Right atrium auricular region (tissue), 2 donors: ENCODE data around the gene OR51B5. TPM values are rescaled to one million over a fixed set of nuclear protein-coding genes. Genes with fewer than 3 reads are reported as not detected.
"Not testable (repeated sequence)": the region's sequence is repeated elsewhere in the genome, so short reads cannot be mapped to it uniquely, and the experiment has no call there.

Experiments
- DNase-seq: peaks from one replicate; pipeline ENCODE4 v3.0.0-alpha.2; 2019; ENCODE audit warnings: low spot score
- H3K27ac ChIP-seq, 2 donors: fragments of 200-600 bp; sonication (generic); 1 replicate in 1 of 2; 2 replicates in 1 of 2; pipeline ENCODE4 v1.5.1; 2016 to 2019
- H3K27me3 ChIP-seq, 2 donors: fragments of 200-600 bp; sonication (generic); one replicate each; pipeline versions ENCODE4 v1.5.1 to v1.6.0; 2017 to 2019
- H3K36me3 ChIP-seq: fragments of 200-600 bp; sonication (generic); one replicate; pipeline ENCODE4 v1.5.1; 2016
- H3K4me1 ChIP-seq, 2 donors: fragments of 200-600 bp; sonication (generic); one replicate each; pipeline versions ENCODE4 v1.5.1 to v1.6.0; 2017 to 2019
- H3K4me3 ChIP-seq, 2 donors: fragments of 200-600 bp; sonication (generic); 1 replicate in 1 of 2; 2 replicates in 1 of 2; pipeline ENCODE4 v1.5.1; 2017 to 2019; ENCODE audit warnings: mild to moderate bottlenecking in 1 of 2, moderate library complexity in 1 of 2
- H3K9me3 ChIP-seq, 2 donors: fragments of 200-600 bp; sonication (generic); one replicate each; pipeline ENCODE4 v1.5.1; 2019
- CTCF ChIP-seq, 2 donors: fragments of 200-600 bp; sonication (generic); IDR thresholded peaks; one replicate each; pipeline ENCODE4 v1.5.1; 2019; ENCODE audit warnings: antibody characterized with exemption in 2 of 2
- total RNA-seq, 2 donors: library from RNA; depleted of rRNA; stranded (reverse); fragments of >200 nt; gene quantifications; one replicate each; pipeline ENCODE4 v1.1.0, GENCODE V29; 2016

Gene OR51B5
- total RNA-seq, 2 donors from 2014 or later: not detected

GRCh38 chr11:5317292-5317691 is 26.0 kb downstream of the OR51B5 start:
- H3K36me3 ChIP-seq: no peaks in the 10 kb centered on the region
- no peak overlapping the region for H3K27ac ChIP-seq
- H3K4me1 ChIP-seq: no peaks in the 10 kb centered on the region

GRCh38 chr11:5313326-5314023 is 29.8 kb downstream of the OR51B5 start:
- not testable (repeated sequence) for H3K9me3 ChIP-seq, H3K27me3 ChIP-seq, H3K4me3 ChIP-seq, H3K4me1 ChIP-seq, H3K36me3 ChIP-seq, H3K27ac ChIP-seq, DNase-seq

More at GRCh38 chr11:5317292-5317691, 26.0 kb downstream of the OR51B5 start:
- Histone ChIP-seq H3K4me3 (no peak overlapping the region), H3K9me3 (no peaks in the 10 kb centered on the region), H3K27me3 (no peaks in the 10 kb centered on the region)
- no peak for DNase-seq
- no peak for TF ChIP-seq CTCF (IDR thresholded peaks at IDR 0.05)

- Histone ChIP-seq H3K9me3 (no peaks in the 10 kb centered on the region), H3K36me3 (no peaks in the 10 kb centered on the region), H3K27me3 (no peaks in the 10 kb centered on the region), H3K27ac (no peak overlapping the region), H3K4me3 (no peak overlapping the region), H3K4me1 (no peaks in the 10 kb centered on the region)
- no peak for DNase-seq
- TF ChIP-seq CTCF (IDR thresholded peaks at IDR 0.05): no peak
Observed at GRCh38 chr11:5310423-5310822, 32.9 kb downstream of the OR51B5 start.

GRCh38 chr11:5307256-5308019 is 35.9 kb downstream of the OR51B5 start:
- Histone ChIP-seq H3K4me3 (no peak overlapping the region), H3K36me3 (no peaks in the 10 kb centered on the region), H3K9me3 (no peaks in the 10 kb centered on the region), H3K4me1 (no peaks in the 10 kb centered on the region), H3K27me3 (no peaks in the 10 kb centered on the region), H3K27ac (no peak overlapping the region)
- no peak for TF ChIP-seq CTCF (IDR thresholded peaks at IDR 0.05)
- no peak for DNase-seq

DNA sequence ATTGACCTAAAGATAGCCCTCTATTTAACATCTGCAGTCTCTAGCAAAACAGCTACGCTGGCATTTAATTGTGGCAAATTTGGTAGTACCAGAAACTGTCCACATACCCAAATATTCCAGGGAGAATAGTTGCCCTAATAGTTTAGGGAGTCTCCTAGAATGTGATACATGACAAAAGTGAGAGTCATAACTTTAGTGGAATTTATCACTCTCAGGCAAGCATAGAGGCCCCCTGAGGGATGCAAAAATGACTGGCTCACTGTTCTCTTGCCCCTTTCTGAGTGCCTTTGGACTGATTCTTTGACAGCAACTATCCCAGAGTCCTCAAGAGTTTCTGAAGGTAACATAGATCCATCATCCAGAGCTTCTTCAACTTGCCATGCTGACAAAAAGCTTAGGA is 39.3 kb downstream of the OR51B5 start:
- Histone ChIP-seq H3K36me3 (no peaks in the 10 kb centered on the region), H3K9me3 (no peaks in the 10 kb centered on the region), H3K4me1 (no peaks in the 10 kb centered on the region), H3K27me3 (no peaks in the 10 kb centered on the region), H3K27ac (no peak overlapping the region), H3K4me3 (no peak overlapping the region)
- DNase-seq: no peak
- TF ChIP-seq CTCF (IDR thresholded peaks at IDR 0.05): no peak

GRCh38 chr11:5303626-5304025 is 39.7 kb downstream of the OR51B5 start:
- Histone ChIP-seq H3K36me3 (no peaks in the 10 kb centered on the region), H3K27ac (no peak overlapping the region), H3K4me3 (no peak overlapping the region), H3K27me3 (no peaks in the 10 kb centered on the region), H3K9me3 (no peaks in the 10 kb centered on the region), H3K4me1 (no peaks in the 10 kb centered on the region)
- no peak for TF ChIP-seq CTCF (IDR thresholded peaks at IDR 0.05)
- DNase-seq: no peak
